ENCODE results near the gene DNASE1L1.

Gene DNASE1L1

DNA sequence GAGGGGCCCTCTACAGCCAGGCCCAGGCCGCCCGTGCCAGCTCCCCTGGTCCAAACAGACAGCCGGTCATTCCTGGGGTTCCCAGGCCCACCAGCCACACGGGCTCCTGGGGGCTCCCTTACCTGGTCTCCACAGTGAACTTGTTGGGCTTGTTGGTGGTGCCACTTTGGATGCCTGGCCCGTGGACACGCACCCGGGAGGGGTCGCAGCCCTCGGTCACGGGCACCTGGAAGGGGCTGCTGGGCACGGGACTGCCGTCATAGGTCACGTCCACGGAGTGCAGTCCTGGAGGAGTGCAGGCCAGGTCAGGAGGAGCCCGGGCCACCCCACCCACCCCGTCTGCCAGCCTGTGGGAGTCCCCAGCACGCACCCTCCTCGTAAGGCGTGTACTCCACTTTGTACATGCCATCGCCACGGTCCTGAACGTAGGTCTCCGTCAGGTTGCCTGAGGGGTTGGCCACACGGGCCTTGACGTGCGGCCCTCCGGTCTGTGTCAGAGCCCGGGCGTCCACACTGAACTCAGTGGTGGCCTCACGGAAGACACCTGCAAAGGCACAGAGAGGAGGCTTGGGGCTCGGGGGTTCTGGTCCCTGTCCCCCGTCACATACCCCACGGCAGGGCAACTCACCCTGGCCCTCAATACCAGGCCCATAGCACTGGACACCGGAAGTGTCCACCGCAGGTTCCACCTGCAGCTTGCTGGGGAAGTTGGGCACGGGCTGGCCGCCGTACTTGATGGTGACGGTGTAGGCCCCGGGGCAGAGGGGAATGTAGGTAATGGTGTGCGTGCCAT lies 49.5 kb downstream of the DNASE1L1 start:
- H3K4me3 ChIP-seq (ENCODE audit: control insufficient read depth, low read depth, low read length): no peak overlapping the region
- DNase-seq (ENCODE audit: low read depth): no peak
- TF ChIP-seq, protein P1, sequence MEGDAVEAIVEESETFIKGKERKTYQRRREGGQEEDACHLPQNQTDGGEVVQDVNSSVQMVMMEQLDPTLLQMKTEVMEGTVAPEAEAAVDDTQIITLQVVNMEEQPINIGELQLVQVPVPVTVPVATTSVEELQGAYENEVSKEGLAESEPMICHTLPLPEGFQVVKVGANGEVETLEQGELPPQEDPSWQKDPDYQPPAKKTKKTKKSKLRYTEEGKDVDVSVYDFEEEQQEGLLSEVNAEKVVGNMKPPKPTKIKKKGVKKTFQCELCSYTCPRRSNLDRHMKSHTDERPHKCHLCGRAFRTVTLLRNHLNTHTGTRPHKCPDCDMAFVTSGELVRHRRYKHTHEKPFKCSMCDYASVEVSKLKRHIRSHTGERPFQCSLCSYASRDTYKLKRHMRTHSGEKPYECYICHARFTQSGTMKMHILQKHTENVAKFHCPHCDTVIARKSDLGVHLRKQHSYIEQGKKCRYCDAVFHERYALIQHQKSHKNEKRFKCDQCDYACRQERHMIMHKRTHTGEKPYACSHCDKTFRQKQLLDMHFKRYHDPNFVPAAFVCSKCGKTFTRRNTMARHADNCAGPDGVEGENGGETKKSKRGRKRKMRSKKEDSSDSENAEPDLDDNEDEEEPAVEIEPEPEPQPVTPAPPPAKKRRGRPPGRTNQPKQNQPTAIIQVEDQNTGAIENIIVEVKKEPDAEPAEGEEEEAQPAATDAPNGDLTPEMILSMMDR (IDR thresholded peaks at IDR 0.05; ENCODE audit: control insufficient read depth, insufficient read depth, low read depth, low read length, missing control alignments): no peak

DNA sequence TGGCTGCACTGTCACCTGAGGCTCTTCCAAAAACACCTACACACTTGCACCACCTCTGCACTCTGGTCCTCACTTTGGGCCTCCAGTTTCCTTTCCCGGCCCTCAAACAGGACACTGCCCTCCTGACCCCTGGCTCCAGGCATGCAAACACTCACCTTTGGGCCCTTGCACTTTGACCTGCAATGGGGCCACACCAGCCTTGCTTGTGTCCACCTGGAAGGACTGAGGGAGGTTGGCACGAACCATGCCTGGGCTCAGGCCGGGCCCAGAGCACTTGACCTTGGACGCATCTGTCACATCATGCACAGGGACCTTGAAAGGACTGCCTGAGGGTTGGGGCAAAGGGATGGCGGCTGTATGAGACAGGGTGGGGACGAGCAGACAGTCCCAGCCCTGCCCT lies 50.2 kb downstream of the DNASE1L1 start:
- no peak for DNase-seq (ENCODE audit: low read depth)
- TF ChIP-seq, protein P1 (IDR thresholded peaks at IDR 0.05; ENCODE audit: control insufficient read depth, insufficient read depth, low read depth, low read length, missing control alignments): no peak
- H3K4me3 ChIP-seq (ENCODE audit: control insufficient read depth, low read depth, low read length): no peak overlapping the region

DNA sequence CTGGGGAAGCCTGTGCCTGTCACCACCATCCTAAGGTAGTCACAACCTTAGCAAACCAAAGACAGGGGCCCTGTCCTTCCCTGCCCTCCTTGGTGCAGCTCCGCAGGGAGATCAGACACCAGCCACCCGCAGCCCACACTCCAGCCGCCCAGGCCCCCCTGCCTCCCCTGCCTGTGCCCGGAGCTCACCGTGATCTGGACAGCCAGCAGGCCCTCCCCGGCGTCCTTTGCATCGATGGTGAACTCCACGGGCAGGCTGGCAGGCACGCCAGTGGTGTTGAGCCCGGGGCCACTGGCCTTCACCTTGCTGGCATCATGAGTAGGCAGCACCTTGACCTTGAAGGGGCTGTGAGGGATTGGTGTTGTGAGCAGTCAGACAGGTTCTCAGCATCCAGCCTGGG lies 51.0 kb downstream of the DNASE1L1 start:
- no peak for DNase-seq (ENCODE audit: low read depth)
- TF ChIP-seq, protein P1 (IDR thresholded peaks at IDR 0.05; ENCODE audit: control insufficient read depth, insufficient read depth, low read depth, low read length, missing control alignments): no peak
- H3K4me3 ChIP-seq (ENCODE audit: control insufficient read depth, low read depth, low read length): no peak overlapping the region

DNA sequence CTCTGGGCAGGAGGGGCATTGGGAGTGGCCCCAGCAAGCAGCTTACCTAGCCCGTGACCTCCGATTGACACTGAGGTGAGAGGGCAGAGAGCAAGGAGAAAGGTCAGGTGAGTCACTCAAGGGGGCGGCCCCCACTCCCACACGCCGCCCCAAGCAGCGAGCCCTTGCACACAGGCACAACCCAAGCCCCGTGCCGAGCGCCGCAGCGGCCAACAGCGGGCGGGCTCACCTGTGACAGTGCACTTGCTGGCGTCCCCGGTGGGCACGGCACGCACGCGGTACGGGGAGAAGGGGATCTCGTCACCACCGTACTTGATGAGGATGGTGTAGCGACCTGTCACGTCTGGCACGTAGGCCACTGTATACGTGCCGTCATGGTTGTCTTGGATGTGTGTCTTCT lies 51.8 kb downstream of the DNASE1L1 start:
- TF ChIP-seq, protein P1 (IDR thresholded peaks at IDR 0.05; ENCODE audit: control insufficient read depth, insufficient read depth, low read depth, low read length, missing control alignments): no peak
- H3K4me3 ChIP-seq (ENCODE audit: control insufficient read depth, low read depth, low read length): no peak overlapping the region
- DNase-seq (ENCODE audit: low read depth): no peak

DNA sequence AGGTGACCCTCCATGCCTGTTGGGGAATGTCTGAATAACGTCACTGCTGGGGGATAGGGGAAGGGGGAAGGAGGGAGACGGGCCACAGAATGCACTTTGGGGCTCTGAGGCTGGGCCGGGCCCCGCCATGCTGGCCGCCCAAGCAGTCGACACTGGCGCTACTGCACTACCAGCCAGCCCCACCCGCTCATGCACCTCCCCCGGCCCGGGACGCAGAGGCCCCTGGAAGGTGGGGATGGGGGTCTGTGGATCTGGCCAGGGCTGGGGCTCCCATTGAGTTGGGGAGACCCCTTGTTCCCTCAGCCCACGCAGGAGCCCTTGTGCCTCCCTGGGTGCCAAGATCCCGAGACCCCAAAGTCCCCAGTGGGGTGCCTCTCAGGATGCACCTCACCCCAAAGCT lies 52.5 kb downstream of the DNASE1L1 start:
- DNase-seq (ENCODE audit: low read depth): no peak
- H3K4me3 ChIP-seq (ENCODE audit: control insufficient read depth, low read depth, low read length): no peak overlapping the region
- TF ChIP-seq, protein P1 (IDR thresholded peaks at IDR 0.05; ENCODE audit: control insufficient read depth, insufficient read depth, low read depth, low read length, missing control alignments): no peak

DNA sequence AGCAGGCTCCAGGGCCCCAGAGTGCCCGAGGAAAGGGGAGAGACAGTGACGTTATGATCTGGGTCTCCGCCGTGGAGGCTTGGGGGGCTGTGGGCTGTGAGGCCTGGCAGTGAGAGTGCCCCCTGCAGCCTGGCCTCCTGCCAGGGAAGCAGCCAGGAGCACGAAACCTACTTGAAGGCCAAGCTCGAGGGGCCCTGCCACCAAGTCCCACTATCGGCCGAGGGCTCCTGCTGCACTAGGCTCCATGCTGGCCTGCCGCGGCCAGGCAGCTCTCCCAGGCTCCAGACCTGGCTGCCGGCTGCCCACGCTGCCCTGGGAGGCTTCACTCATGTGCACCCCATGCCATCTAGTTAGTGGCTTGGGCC lies 53.3 kb downstream of the DNASE1L1 start:
- H3K4me3 ChIP-seq (ENCODE audit: control insufficient read depth, low read depth, low read length): no peak overlapping the region
- TF ChIP-seq, protein P1 (IDR thresholded peaks at IDR 0.05; ENCODE audit: control insufficient read depth, insufficient read depth, low read depth, low read length, missing control alignments): no peak
- no peak for DNase-seq (ENCODE audit: low read depth)
